H54 (cell line): Measurements from ENCODE around the gene PRPF38B.
"Not testable (repeated sequence)": the region's sequence is repeated elsewhere in the genome, so short reads cannot be mapped to it uniquely, and the experiment has no call there.

Source experiments
- DNase-seq: peaks from one replicate; pipeline ENCODE4 v3.0.0; 2011; ENCODE audit warnings: low spot score, mixed read lengths; ENCODE audit not compliant: insufficient read length
- FAIRE-seq: peaks from 3 replicates; lab custom pipeline; 2011; peaks lifted over from hg19 to GRCh38; lab: Jason Lieb, UNC
- POLR2A ChIP-seq: IDR thresholded peaks from 2 replicates; pipeline ENCODE4 v1.6.1; 2011; ENCODE audit warnings: low read depth, mild to moderate bottlenecking, low read length

Gene PRPF38B

DNA sequence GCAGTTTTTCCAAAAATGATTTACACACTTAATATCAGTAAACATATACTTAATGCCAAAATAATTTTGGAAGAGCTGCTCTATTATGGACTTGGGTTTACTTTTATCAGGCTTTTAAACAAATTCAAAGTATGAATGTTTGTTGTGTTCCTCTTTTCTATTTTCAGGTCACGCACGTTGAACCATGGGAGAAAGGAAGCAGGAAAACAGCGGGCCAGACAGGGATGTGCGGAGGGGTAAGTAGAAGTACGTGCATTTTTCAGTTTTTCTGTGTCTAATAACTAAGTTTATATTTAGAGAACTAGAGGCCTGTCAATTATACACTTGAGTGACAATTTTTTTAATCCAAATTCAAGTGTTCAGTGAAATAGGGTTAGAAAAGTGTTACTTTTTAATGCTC is 3.4 kb downstream of the PRPF38B start:
- no peak for TF ChIP-seq POLR2A
- peak; percentile 58 for FAIRE-seq
- DNase-seq: no peak

DNA sequence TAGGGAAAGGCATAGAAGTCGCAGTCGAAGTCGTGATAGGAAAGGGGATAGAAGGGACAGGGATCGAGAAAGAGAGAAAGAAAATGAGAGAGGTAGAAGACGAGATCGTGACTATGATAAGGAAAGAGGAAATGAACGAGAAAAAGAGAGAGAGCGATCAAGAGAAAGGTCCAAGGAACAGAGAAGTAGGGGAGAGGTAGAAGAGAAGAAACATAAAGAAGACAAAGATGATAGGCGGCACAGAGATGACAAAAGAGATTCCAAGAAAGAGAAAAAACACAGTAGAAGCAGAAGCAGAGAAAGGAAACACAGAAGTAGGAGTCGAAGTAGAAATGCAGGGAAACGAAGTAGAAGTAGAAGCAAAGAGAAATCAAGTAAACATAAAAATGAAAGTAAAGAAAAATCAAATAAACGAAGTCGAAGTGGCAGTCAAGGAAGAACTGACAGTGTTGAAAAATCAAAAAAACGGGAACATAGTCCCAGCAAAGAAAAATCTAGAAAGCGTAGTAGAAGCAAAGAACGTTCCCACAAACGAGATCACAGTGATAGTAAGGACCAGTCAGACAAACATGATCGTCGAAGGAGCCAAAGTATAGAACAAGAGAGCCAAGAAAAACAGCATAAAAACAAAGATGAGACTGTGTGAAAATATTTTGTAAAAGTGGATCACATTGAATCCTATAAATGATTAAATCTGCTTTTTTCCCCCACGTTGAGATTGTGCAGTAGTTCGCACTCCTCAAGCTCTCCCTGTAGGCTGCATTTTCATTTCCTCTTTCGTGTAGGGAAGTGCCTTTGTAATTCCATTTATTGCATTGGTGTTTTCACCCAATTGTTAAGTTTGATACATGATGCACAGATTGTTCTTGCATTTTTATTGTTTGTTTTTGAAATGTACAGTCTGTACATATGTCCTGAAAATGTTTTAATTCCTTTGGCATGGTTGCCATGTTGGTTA is 7.5 kb downstream of the PRPF38B start:
- DNase-seq: no peak
- no peak for TF ChIP-seq POLR2A
- FAIRE-seq: peak; percentile 43

DNA sequence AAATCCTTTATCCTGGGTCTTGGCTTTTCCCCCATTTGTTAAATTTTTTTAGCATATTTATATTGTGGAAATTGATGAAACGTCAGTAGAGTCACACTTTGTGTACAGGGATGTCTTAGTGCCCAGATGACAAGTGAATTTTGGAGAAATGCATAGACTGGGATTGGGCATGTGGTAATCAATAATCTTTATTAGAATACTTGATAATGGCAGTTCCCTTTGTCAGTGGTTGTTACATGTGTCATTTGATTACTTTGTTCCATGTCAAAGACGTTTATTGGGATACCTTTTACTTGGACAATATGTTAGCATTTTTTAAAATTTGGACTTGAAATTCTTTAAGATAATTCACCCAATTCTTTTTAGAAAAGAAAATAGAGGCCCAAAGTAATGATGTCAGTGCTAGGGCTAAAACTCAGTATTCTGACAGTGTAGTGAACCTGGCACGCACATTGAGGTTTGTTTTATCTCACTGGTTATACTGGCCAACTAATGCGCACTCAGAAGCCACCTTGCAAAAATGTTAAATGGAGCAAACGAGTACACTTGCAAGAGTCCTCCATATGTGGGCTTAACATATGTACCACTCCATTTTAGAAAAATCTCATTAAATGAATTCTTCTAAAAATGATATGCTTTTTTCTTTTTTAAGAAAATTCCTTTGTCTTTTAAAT is 9.2 kb downstream of the PRPF38B start:
- no peak for DNase-seq
- TF ChIP-seq POLR2A: no peak
- no peak for FAIRE-seq

DNA sequence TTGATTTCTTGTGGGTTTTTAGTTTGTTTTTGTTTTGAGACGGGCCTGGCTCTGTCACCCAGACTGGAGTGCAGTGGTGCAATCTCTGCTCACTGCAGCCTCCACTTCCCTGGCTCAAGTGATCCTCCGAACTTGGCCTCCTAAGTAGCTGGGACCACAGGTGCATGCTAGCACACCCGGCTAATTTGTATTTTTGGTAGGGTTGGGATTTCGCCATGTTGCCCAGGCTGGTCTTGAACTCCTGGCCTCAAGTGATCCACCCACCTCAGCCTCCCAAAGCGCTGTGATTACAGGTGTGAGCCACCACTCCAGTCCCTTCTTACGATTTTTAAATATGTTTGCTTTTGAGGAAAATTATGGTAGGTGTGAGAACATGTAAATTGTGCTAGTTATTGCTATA is 10.0 kb downstream of the PRPF38B start:
- not testable (repeated sequence) for FAIRE-seq, DNase-seq

DNA sequence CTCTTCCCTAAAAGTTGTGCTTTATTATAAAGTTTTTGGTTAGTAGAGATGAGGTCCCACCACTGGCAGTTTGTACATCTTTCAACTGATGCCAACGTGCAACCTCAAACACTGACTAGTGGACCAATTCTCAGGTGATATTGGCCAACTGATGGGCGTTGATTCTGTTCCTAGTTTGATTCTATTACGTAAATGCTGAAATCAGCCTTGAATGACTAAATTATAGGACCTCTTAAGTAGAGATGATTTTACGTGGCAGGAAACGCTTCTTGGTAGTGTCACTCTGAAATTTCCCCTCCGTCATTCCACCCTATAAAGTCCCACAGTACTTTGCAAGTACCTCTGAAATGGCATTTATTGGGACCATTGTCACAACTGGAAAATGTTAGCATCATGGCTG is 11.8 kb downstream of the PRPF38B start:
- no peak for DNase-seq
- FAIRE-seq: no peak
- TF ChIP-seq POLR2A: no peak

DNA sequence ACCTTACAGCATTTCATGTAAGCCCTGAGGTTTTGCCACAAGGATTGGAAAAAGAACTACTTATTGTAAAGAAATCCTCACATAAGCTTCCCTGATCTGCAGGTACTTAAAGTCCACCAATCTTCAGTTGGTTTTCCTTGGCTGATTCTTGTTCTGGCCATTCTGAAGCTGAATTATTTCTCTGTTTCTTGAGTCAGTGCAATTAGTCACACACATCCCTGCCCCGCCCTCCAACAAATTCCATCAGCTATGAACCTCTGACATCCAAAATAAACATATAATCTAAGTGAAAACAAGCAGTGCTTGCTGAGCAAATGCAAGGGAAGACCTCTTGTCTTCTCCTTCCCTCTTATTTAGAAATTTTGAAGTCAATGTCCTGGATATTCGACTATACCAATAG is 12.4 kb downstream of the PRPF38B start:
- FAIRE-seq: peak; percentile 93
- TF ChIP-seq POLR2A: no peak
- peak; percentile 26 for DNase-seq

DNA sequence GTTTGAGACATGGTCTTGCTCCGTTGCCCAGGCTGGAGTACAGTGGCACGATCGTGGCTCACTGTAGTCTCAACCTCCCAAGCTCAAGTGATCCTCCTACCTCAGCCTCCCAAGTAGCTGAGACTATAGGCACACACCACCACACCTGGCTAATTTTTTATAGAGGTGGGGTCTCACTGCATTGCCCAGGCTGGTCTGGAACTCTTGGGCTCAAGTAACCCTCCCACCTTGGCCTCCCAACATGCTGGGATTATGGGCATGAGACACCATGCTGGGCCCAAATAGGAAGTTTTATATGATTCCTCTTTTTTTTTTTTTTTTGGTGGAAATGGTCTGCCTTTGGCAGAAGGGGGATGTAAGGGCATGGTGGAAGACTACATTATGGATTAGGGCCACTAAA is 14.5 kb downstream of the PRPF38B start:
- DNase-seq (no peak), FAIRE-seq (no peak)
- TF ChIP-seq POLR2A: no peak

DNA sequence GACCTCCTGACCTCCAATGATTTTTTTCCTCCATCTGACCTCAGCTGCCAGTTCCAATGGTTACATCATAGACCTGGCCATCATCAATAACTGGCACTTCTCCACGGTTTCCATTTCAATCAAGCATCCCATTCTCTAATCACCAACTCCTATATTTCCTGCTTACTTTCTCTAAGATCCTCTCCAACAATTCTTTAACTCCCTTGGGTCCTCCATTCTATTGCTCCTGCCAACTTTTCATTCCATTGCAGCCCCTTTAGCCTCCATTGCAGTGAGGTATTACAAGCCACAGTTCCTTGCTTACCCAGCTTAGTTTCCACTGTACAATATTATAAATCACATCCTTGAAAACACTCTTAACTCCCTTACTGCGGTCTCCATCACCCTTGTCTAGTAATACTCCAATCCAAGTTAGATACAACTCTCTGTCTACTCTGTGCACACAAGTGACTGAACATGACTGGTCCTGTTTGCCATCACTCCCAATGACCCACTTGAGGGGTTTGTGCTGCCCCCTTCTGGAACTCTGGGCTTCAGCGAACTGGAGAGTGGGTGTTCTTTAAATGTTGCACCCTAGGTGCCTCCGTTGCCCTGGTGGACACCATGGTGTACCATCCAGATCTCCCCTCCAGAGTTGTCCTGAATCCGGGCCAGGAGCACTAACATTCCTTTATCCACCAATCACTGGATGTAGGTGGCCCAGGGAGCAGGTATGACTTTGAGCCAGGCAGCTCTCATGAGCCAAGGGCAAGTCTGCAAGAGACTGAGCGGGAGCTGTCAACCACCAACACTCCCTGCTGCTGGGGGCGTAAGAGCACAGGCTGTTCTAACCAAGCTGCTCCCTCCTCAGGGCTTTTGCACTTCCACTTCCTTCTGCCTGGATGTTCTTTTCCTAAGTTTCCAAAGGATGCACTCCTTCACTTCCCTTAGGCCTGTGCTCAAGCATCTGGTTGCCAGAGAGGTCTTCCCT is 16.9 kb downstream of the PRPF38B start:
- no peak for FAIRE-seq
- no peak for TF ChIP-seq POLR2A
- DNase-seq: no peak

DNA sequence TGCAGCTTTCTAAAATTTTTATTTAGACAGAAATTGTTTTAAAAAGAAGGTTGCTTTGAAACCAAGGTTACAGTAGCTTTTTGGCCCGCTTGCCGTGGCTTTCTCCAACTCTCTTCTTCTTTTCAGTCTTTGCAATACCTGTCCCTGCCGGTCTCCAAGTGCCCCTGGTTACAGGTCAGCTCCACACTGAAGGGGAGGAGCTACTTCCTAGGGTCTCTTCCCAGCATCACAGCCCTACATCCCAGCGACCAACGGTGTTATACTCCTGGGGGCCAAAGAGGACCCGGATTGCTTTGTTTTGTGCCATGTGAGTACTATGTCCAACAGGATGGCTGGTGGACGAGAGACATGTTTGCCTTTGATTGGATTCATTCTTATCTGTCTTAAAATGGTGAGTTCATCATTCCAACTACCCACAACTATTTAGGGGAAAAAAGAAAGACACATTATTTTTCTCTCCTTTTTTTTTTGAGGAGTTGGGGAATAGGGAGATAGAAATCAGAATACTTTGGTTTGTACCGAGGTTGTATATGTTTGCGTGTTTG is 20.6 kb downstream of the PRPF38B start, which contains the start of gene FNDC7:
FNDC7 (plus strand) TSS at position 303 of the 545 bp plus-strand sequence; CDS start at position 329, 26 bp downstream.
- no peak for DNase-seq
- no peak for FAIRE-seq
- TF ChIP-seq POLR2A: no peak

DNA sequence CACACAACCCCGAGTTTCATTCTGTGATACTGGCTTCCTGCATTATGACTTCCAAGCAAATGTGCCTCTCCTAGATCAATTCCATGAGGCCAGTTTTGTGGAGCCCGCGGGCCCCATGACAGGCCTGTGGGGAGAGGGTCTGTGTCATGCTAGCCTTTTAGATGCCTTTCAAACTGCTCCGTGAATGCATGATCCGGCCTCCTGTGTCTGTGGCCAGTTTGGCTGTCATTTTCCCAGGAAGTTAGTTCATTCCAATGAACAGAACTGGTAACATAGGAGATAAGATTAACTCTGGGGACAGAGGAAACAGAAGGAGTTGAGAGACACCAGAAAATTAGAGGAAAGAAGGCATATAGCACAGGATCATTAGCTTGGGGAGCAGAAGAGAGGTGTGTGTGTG is 23.8 kb downstream of the PRPF38B start:
- no peak for FAIRE-seq

DNA sequence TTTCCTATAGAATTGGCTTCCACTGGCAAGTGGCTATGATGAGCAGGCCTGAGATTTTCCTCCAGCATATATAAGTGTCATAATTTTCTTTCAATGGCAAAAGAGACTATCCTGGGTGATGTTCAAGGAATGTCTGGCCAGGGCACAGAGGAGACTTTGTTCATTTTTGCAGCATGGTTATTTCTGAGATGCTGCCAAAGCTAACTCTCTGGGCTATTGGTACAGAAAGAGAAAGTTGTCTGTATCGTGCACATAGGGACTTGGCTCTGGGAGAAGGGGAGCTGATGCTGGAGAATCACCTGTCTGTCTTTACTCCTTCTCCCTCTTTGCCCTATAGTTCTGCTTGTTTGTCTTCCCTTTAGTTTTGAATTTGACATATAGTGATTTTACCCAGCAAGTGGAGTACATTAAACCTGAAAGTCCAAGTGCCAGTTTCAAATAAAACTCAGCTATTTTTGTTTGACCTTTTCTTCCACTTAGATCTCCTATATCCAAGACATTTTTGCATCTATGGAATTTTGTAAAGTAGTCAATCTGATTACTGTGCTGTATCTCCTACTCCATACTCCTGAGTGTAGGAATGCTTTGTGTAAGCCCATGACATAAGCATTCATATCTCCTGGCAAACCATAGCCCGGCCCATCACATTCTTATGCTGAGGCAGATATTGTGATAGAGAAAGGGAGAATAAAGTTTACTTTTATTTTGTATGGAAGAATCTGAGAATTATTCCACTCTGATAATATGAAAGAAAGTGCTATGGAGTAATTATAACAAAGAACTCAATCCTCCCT is 24.5 kb downstream of the PRPF38B start:
- no peak for FAIRE-seq
- TF ChIP-seq POLR2A: no peak
- no peak for DNase-seq

More for the DNA sequence above, 23.8 kb downstream of the PRPF38B start:
- TF ChIP-seq POLR2A: no peak
- DNase-seq: no peak

DNA sequence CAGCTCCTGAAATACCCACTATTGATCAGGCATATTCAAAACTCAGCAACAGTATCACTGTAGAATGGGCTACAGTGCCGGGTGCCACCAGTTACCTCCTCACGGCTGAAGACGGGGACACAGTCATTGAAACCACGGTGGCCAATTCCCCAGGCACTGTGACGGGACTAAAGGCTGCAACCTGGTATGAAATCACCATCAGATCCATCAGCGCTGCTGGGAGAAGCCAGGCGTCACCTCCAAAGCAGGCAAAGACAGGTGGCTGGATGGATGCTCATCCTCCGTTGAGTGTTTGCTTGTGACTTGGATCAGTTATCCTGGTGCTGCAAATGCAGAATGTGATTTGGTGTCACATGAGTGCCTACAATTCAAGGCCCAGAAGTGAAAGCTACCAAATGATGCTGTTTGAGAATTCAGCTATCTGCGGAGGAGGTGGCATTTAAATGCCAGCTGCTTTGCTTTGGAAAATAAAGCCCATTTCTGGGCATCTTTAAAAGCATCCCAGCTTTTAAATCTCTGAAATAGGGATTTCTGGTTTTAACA is 25.7 kb downstream of the PRPF38B start:
- no peak for FAIRE-seq
- TF ChIP-seq POLR2A: no peak
- DNase-seq: no peak
